ENCODE data around the gene ALCAM.

Gene ALCAM

DNA sequence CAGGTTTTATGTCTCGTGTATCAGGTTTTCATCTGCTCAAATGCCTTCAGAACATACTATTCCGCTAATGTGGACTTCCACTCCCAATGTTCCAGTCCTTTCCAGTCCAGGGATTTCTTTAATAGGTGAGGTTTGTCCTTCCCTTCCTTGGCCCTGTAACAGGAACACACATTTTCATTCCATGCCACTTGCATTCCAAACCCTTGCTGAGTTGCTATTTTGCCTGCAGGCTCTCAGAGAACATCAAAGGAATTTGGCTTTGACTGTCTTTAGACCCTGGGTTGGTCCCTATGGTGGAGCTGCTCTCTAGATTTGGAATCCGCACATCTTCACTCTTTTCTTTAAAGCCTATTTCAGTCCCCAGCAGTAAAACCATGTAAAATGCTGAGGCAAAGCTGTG is 12.3 kb upstream of the ALCAM start:
- H3K27ac ChIP-seq: no peak overlapping the region
- TF ChIP-seq, protein P1, sequence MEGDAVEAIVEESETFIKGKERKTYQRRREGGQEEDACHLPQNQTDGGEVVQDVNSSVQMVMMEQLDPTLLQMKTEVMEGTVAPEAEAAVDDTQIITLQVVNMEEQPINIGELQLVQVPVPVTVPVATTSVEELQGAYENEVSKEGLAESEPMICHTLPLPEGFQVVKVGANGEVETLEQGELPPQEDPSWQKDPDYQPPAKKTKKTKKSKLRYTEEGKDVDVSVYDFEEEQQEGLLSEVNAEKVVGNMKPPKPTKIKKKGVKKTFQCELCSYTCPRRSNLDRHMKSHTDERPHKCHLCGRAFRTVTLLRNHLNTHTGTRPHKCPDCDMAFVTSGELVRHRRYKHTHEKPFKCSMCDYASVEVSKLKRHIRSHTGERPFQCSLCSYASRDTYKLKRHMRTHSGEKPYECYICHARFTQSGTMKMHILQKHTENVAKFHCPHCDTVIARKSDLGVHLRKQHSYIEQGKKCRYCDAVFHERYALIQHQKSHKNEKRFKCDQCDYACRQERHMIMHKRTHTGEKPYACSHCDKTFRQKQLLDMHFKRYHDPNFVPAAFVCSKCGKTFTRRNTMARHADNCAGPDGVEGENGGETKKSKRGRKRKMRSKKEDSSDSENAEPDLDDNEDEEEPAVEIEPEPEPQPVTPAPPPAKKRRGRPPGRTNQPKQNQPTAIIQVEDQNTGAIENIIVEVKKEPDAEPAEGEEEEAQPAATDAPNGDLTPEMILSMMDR (IDR thresholded peaks at IDR 0.05): no peak
- peak overlapping the region; percentile 55 for H3K4me3 ChIP-seq
- no peak for DNase-seq (ENCODE audit: low spot score)

DNA sequence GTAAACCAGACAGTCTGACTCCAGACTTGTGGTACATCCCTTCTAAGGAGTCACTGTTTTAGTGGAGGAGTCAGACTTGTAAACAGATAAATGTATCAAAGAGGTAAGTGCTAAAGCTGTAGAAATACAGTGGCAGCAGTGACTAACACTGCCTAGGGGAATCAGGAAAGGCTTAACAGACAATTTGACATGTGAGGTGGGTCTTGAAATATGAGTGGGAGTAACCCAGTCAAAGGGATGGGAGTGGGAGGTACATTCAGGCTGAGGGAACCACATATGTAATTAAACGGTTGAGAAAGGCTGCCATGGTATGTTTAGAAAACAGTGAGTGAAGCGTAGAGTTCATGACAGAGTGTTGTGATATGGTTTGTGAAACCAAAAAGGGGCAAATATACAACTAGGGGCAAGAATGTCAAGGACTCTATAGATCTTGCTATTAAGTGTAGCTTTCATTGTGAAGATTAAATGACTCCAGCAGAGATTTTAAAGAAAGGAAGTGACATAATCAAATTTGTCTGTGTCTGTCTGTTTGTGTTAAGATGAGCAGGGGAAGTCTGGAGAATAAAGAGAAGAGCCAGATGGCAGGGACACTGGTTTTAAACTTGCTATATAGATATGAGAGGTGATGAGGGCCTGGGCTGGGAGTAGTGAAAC is 11.2 kb upstream of the ALCAM start:
- no peak overlapping the region for H3K27ac ChIP-seq
- no peak for DNase-seq (ENCODE audit: low spot score)

DNA sequence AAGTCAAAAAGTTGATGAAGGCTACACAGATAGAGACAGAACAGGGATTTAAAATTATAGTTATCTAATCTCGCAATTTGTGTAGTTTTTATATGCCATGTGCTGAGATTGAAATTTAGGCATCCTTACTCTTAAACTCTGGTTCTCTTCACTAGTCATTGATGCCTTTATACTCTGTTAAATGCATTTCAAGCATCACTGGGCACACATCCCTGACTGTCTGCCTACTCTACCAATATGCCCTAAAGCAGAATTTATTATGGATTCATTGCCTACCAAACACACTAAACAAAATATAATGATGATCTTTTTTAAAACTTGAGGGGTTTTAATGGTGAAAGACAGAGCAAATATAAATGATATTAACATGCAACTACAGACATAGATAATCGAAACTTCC is 10.3 kb upstream of the ALCAM start:
- Histone ChIP-seq H3K4me3 (no peak overlapping the region), H3K27ac (no peak overlapping the region)
- DNase-seq (ENCODE audit: low spot score): no peak
- TF ChIP-seq, protein P1 (IDR thresholded peaks at IDR 0.05): no peak

More for the DNA sequence above, 11.2 kb upstream of the ALCAM start:
- TF ChIP-seq, protein P1 (IDR thresholded peaks at IDR 0.05): no peak
- H3K4me3 ChIP-seq: no peak overlapping the region

DNA sequence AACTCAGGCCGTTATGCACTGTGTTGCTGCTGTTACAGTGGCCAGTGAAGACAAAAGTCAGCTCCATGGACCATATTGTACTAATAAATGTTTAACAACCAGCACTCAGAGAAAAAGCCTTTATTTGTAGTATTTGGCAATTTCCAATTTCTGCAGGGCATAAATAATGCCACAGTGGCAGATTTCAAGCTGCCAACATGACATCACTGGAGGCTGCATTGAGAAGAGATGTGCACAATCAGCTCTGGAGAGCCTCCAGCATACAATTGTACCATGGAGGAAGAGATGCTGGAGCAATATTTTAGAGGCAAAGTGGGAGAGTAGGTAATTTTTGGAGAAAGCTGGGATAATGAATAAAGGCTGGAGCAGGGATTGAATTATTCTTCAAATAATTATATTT is 9.7 kb upstream of the ALCAM start:
- H3K4me3 ChIP-seq: no peak overlapping the region
- TF ChIP-seq, protein P1 (IDR thresholded peaks at IDR 0.05): no peak
- no peak overlapping the region for H3K27ac ChIP-seq
- no peak for DNase-seq (ENCODE audit: low spot score)

DNA sequence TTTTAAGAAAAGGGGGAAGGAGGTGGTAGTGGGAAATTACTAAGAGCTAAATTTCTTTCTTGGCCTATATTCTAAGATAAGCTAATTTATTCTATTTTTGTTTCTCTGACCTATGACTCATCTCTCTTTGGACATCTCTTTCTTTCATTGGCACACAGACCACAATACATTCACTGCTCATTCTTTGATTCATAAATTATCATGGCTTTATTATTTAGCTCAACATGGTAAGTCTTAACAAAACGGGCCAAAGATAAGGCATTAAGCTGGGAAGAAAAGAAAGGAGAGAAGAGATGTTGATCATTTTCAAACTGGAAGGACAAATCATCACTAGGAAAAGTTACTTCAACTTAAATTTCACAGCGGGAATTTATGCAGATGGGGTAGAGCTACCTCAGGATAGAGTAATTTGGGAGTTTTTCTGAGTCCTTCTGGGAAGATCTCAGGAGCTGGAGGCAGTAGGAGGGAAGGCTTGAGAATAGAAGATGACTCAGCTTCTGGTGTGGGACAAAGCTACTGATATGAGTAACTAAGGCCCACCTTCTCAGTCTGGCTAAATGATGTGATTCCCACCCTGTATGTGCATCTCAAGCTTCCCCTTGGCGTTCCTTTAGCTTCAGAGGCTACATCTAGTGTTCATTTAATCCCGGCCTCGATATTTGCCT is 7.5 kb upstream of the ALCAM start:
- TF ChIP-seq, protein P1 (IDR thresholded peaks at IDR 0.05): no peak
- Histone ChIP-seq H3K4me3 (no peak overlapping the region), H3K27ac (no peak overlapping the region)
- no peak for DNase-seq (ENCODE audit: low spot score)

DNA sequence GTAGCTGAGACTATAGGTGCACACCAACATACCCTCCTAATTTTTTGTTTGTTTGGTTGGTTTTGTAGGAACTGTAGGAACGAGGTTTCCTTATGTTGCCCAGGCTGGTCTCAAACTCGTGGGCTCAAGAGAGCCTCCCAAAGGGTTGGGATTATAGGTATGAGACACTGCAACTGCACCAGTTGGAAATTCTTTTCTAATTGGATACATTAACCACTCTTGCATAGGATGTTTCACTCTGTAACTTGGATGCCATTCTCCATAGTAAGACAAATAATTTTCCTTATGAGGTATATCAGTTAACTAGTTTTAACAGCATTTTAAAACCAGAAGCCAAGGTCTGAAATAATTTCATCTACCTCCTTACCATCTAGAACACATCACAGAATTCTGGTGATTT is 6.7 kb upstream of the ALCAM start:
- TF ChIP-seq, protein P1 (IDR thresholded peaks at IDR 0.05): no peak
- Histone ChIP-seq H3K4me3 (no peak overlapping the region), H3K27ac (no peak overlapping the region)
- no peak for DNase-seq (ENCODE audit: low spot score)

Data from coronary artery (tissue), 2 donors.